GM18526 (cell line): ENCODE measurements around the gene C19orf81.

Source experiments
- POLR2A ChIP-seq: IDR thresholded peaks from 3 replicates; pipeline ENCODE4 v1.6.1; 2011; ENCODE audit not compliant: insufficient read length; ENCODE audit errors: extremely low read depth

Gene C19orf81

GRCh38 chr19:50667759-50668231 is 18.6 kb downstream of the C19orf81 start:
- TF ChIP-seq POLR2A: no peak

GRCh38 chr19:50668416-50668815 is 19.2 kb downstream of the C19orf81 start:
- no peak for TF ChIP-seq POLR2A

- TF ChIP-seq POLR2A: no peak
These were observed 19.6 kb downstream of the C19orf81 start for GRCh38 chr19:50668879-50669278.

- TF ChIP-seq POLR2A: no peak
These were observed 20.3 kb downstream of the C19orf81 start for GRCh38 chr19:50669302-50670101.

- TF ChIP-seq POLR2A: no peak
These were observed 20.8 kb downstream of the C19orf81 start for GRCh38 chr19:50670102-50670380.

GRCh38 chr19:50673118-50673517 is 23.9 kb downstream of the C19orf81 start:
- TF ChIP-seq POLR2A: no peak

GRCh38 chr19:50676625-50677197 is 27.5 kb downstream of the C19orf81 start:
- TF ChIP-seq POLR2A: no peak

- no peak for TF ChIP-seq POLR2A
These were observed 28.4 kb downstream of the C19orf81 start for GRCh38 chr19:50677636-50678035.

GRCh38 chr19:50678323-50678722 is 29.1 kb downstream of the C19orf81 start:
- TF ChIP-seq POLR2A: no peak

- TF ChIP-seq POLR2A: no peak
These were observed 30.2 kb downstream of the C19orf81 start for GRCh38 chr19:50679177-50680125.

- no peak for TF ChIP-seq POLR2A
These were observed 37.2 kb downstream of the C19orf81 start for GRCh38 chr19:50686310-50687032.

GRCh38 chr19:50688766-50689165 is 39.5 kb downstream of the C19orf81 start:
- TF ChIP-seq POLR2A: no peak

- no peak for TF ChIP-seq POLR2A
These were observed 41.2 kb downstream of the C19orf81 start for GRCh38 chr19:50690439-50690838.

GRCh38 chr19:50693064-50693975 is 44.1 kb downstream of the C19orf81 start:
- no peak for TF ChIP-seq POLR2A
